ENCODE data around the gene TIPARP.

- no peak for TF ChIP-seq CTCF (IDR thresholded peaks at IDR 0.05)
- no peak for TF ChIP-seq POLR2AphosphoS5 (IDR thresholded peaks at IDR 0.05; ENCODE audit: low read depth, low read length)
- TF ChIP-seq, protein P1, sequence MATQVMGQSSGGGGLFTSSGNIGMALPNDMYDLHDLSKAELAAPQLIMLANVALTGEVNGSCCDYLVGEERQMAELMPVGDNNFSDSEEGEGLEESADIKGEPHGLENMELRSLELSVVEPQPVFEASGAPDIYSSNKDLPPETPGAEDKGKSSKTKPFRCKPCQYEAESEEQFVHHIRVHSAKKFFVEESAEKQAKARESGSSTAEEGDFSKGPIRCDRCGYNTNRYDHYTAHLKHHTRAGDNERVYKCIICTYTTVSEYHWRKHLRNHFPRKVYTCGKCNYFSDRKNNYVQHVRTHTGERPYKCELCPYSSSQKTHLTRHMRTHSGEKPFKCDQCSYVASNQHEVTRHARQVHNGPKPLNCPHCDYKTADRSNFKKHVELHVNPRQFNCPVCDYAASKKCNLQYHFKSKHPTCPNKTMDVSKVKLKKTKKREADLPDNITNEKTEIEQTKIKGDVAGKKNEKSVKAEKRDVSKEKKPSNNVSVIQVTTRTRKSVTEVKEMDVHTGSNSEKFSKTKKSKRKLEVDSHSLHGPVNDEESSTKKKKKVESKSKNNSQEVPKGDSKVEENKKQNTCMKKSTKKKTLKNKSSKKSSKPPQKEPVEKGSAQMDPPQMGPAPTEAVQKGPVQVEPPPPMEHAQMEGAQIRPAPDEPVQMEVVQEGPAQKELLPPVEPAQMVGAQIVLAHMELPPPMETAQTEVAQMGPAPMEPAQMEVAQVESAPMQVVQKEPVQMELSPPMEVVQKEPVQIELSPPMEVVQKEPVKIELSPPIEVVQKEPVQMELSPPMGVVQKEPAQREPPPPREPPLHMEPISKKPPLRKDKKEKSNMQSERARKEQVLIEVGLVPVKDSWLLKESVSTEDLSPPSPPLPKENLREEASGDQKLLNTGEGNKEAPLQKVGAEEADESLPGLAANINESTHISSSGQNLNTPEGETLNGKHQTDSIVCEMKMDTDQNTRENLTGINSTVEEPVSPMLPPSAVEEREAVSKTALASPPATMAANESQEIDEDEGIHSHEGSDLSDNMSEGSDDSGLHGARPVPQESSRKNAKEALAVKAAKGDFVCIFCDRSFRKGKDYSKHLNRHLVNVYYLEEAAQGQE (IDR thresholded peaks at IDR 0.05; ENCODE audit: insufficient read depth in 1 of 2, low read depth in 2 of 2, low read length in 1 of 2) = no peak
- TF ChIP-seq SIN3A (IDR thresholded peaks at IDR 0.05; ENCODE audit: borderline replicate concordance, insufficient read depth, low read depth, low read length) = no peak
These were observed 61.1 kb downstream of the TIPARP start for GRCh38 chr3:156735471-156735870.
